Germinal center (tissue), 1 donor: ENCODE data around the gene CHD2.
A peak's percentile ranks its signal among the peaks of the same experiment; 100 is the strongest.
"Not testable (repeated sequence)": the region's sequence is repeated elsewhere in the genome, so short reads cannot be mapped to it uniquely, and the experiment has no call there.

ENCODE experiments used
- DNase-seq: peaks from one replicate; pipeline ENCODE4 v3.0.0; 2012; ENCODE audit warnings: mixed read lengths, low spot score

Gene CHD2

GRCh38 chr15:92899948-92900730, at the start of gene CHD2:
CHD2 (plus strand) TSS chr15:92900324; CDS start chr15:92901238, 914 bp downstream.
- DNase-seq, result peak; percentile 69

GRCh38 chr15:92853222-92853621, 46.9 kb upstream of the CHD2 start:
- no peak for DNase-seq

DNA sequence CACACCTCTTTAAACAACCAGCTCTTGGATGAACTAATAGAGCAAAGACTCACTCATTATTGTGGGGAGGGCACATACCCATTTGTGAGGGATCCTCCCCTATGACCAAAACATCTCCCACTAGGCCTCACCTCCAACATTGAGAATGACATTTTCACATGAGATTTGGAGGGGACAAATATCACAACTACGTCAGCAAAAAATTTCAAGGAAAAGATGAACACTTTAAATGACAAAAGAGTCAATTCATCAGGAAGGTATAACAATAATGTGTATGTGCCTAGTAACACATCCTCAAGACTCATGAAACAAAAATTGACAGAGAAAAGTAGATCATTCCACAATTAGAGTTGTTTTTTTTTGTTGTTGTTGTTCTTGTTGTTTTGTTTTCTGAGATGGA, 38.4 kb upstream of the CHD2 start:
- DNase-seq, result no peak

GRCh38 chr15:92864127-92864814, 35.9 kb upstream of the CHD2 start:
- DNase-seq, result no peak

- no peak for DNase-seq
Measured at GRCh38 chr15:92869263-92869940, 30.7 kb upstream of the CHD2 start.

GRCh38 chr15:92870010-92870591, 30.0 kb upstream of the CHD2 start:
- no peak for DNase-seq

DNA sequence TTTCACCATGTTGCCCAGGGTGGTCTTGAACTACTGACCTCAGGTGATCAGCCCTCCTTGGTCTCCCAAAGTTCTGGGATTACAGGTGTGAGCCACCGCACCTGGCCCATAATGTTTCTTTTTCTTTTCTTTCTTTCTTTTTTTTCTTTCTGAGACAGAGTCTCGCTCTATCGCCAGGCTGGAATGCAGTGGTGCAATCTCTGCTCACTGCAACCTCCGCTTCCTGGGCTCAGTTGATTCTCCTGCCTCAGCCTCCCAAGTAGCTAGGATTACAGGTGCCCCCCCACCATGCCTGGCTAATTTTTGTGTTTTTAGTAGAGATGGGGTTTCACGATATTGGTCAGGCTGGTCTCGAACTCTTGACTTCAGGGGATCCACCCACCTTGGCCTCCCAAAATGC, 27.2 kb upstream of the CHD2 start:
- DNase-seq, result not testable (repeated sequence)

DNA sequence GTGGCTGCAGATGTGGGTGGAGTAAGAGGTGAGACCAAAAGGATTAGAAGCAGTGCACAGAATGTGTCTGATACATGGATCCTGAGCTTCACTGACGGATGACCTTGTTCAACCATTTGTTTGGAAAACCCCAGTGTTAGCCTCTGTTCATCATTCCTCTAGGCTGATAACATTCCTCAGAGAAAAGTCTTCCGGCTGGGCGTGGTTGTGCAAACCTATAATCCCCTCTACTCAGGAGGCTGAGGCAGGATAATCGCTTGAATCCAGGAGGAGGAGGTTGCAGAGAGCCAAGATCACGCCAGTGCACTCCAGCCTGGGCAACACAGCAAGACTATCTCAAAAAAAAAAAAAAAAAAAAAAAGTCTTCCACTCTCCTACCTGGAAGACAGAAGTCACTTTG, 23.1 kb upstream of the CHD2 start:
- no peak for DNase-seq

GRCh38 chr15:92877416-92877815, 22.7 kb upstream of the CHD2 start:
- no peak for DNase-seq

- no peak for DNase-seq
Measured at GRCh38 chr15:92878593-92879053, 21.5 kb upstream of the CHD2 start.

DNA sequence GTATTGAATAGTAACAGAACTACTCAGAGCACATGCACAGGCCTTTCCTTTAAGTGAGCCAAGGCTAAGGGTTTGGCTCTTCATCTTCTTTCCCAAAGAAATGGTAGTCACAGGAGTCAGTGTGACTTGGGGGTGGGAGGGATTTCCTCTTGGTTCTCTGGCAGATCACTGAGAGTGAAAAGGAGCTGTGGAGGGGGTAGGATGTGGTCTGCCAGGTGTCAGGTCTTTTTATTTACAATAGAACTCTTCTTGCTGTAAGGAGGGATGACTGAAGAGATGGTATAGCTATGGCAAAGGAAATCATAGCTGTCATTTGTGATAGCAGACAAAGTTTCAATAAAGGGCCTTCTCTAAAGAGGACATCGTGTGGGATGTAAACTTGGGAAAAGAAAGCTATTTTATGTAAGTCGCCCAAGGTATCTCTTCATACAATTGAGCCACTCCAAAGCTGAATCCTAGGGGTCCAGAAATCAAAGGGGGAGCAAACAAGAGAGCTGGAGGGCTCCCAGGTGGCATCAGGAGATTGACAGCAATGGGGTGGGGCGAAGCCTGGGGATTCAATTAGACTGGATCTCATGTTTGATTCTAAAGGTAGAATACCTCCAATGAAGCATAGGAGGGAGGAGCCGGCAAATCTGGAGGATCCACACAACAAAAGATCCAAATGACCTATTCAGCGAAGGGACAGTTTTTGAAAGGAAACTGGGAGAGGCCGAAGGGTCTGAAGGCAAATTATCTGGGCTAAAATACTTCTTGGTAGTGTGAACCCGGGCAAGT, 20.0 kb upstream of the CHD2 start:
- DNase-seq, result no peak

- no peak for DNase-seq
Measured at GRCh38 chr15:92880796-92881195, 19.3 kb upstream of the CHD2 start.

- no peak for DNase-seq
Measured at GRCh38 chr15:92881211-92881754, 18.8 kb upstream of the CHD2 start.

DNA sequence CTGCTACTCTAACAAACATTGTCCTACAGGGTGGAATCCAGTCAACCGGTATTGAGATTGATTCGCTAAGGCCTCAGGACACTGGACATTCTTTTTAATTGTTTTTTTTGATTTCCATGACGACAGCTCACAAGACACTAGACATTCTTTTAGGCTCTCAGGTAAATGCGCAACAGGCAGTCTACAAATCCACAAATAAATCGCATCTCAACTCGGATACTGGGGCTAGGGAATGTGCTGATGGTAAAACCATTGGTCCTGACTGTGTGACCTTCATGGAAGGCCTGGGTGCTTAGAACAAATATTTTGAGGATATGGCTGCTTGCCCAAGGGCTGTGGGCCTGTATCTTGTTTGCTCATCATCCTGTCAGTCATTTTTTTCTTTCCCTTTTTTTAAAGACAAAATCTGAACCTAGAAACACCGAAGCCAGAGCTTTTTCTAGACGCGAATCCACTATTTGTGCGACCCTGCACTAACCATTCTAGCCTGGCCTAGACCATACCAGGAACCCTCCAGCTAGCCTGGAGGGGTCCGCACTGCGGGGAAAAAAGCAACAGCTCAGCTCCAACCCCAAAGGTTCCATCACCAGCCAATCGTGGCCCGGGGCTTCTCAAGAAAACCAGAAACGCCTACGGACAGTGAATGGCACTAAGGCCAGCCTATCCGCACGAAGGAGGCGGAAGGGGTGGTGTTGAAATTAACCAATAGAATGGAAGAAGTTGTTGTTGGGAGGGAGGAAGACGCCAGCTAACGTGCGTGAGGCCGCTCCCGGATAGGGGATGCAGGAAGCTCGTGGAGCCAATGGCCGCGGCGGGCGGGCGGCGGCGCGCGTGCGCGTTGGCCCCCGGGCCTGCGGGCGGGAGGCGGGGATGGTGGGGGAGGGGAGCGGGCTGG, 18.1 kb upstream of the CHD2 start:
- DNase-seq, result peak; percentile 100

DNA sequence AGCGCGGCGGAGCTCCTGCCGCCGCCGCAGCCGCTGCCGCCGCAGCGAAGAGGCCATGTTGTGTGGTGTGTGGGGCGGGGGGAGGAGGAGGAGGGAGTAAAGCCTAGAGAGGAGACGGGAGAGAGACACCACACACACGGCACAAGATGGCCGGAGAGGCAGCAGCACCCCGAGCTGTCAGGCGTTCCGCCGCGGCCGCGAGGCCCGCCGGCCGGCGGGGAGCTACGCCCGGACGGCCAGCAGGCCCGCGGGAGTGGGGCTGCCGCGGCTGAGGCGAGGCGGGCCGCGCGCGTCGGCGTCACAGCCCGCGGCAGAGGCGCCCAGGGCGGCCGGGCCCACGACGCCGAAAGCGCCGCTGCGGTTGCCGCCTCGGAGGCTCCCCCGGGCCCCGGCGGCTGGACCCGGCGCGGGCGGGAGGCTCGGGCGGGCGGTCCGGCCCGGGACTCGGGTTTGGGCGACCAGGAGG, 17.4 kb upstream of the CHD2 start:
- DNase-seq, result no peak

DNA sequence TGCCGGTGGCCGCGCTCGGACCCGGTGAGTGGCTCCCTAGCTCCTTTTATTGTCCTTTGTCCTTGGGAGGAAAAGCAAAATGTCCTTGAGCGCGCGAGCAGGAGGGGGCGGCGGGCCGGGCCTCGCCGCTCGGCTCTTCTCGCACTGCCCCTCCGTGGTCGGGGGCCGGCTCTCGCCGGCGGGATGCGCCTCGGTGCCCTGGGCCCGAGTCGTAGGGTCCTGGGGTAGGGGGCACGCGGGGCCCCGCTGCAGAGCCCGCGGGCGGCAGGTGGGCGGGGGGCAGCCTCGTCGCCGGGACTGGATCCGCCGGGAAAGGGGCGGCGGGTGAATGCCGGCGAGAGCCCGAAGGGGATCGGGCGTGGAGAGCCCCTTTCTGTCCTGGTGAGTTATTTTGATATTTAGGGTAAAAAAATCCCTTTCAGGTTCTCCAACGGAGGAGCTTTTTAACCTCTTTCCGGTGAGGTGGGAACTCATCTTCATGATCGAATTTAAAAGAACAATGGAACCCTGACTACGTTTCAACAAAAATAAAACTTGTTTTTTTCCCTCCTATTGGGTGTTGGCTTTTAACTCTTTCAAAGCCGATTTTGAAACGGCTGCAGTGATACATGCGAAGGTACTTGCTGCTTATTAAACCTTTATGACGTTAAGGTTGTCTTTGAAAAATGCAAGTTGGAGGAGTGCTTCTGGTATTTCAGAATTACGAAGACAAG, 16.8 kb upstream of the CHD2 start:
- peak; percentile 46 for DNase-seq

DNA sequence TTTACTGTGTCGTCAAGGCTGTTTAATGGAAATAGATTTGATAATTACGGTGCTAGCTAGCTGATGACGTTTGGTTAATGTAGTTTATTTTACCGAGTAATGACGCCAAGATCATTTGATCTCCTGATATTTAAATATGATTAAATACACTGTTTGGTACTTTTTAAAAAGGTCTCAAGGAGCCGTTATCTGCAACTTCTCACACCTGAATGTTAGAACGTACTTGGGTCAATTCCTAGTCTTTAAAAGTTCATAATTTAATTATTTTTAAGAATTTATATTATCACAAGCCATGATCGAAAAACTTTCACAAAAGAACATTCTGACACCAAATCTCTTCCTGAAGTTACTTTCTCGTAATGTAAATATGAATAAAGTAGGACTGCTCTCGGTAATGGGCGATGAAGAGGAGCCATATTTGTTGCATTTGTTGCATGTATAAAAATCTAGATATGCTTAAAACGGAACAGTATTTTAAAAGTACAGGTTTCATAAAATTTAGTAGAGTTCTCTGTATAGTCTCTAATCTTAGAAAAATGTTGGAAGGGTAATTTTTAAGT, 16.2 kb upstream of the CHD2 start:
- no peak for DNase-seq

DNA sequence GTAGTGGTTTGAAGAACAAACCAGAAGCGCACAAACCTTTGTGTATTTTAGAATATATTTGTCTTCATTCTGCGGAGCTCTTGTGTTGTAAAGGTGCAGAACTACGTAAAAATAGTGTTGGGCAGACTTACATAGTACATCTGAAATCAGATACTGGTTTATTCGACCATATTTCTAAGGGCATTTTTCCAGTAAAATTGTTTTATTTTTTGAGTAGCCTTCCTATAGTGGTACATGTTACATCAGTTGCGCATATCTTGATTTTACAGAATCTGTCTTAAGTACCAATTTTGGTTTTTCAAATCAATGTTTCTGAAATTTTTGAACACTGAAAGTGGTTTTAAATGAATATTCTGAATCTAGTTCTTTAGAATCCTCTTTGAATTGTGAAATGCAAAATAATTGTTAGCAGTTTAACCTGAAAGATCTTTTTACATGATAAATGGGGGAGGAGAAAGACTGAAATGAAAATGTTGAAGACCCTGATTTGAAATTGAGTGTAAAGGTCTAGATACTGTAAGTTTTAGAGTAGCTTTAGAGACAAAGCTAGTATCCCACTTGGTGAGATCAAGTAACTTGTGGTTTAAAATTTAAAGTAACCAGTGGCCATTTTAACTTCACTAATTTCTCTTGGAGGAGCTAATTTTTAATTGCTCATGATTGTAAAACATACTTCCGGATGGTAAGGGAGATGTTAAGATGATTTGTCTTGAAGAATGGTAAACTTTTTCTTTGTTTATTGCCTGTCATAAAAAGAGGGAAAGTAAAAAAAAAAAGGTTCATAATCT, 15.5 kb upstream of the CHD2 start:
- no peak for DNase-seq
